ENCODE results near the gene SMIM44. TPM values are rescaled to one million over a fixed set of nuclear protein-coding genes. Genes with fewer than 3 reads are reported as not detected.
"Not testable (repeated sequence)": the region's sequence is repeated elsewhere in the genome, so short reads cannot be mapped to it uniquely, and the experiment has no call there.

SMIM44 gene
- total RNA-seq, 1 donor from 2014 or later, result not detected

GRCh38 chr19:3452171-3452941 is 30.9 kb downstream of the SMIM44 start:
- ATAC-seq (ENCODE audit: poor library complexity) (no peak), DNase-seq (no peak)
- intact Hi-C loops (cut with DNase I), result no loop called here

GRCh38 chr19:3451451-3451866 is 31.8 kb downstream of the SMIM44 start:
- DNase-seq, result no peak
- ATAC-seq (ENCODE audit: poor library complexity), result no peak
- intact Hi-C loops (cut with DNase I), result no loop called here

GRCh38 chr19:3450796-3451411 is 32.3 kb downstream of the SMIM44 start:
- DNase-seq, result peak; percentile 75
- intact Hi-C loops (cut with DNase I), result no loop called here
- ATAC-seq (ENCODE audit: poor library complexity), result peak; percentile 69

- intact Hi-C loops (cut with DNase I), result no loop called here
- ATAC-seq (ENCODE audit: poor library complexity) (no peak), DNase-seq (no peak)
Measured at GRCh38 chr19:3448616-3449334, 34.5 kb downstream of the SMIM44 start.

GRCh38 chr19:3446657-3447056 is 36.6 kb downstream of the SMIM44 start:
- intact Hi-C loops (cut with DNase I); DNase-seq; ATAC-seq (ENCODE audit: poor library complexity): not testable (repeated sequence)

GRCh38 chr19:3444695-3445234 is 38.5 kb downstream of the SMIM44 start:
- intact Hi-C loops (cut with DNase I), result no loop called here
- ATAC-seq (ENCODE audit: poor library complexity), result no peak

GRCh38 chr19:3443840-3444694 is 39.2 kb downstream of the SMIM44 start:
- DNase-seq, result peak; percentile 82
- intact Hi-C loops (cut with DNase I), result no loop called here
- ATAC-seq (ENCODE audit: poor library complexity), result peak; percentile 74

More at GRCh38 chr19:3444695-3445234, 38.5 kb downstream of the SMIM44 start:
- DNase-seq, result no peak

GRCh38 chr19:3442487-3443071 is 40.7 kb downstream of the SMIM44 start:
- no peak for DNase-seq
- intact Hi-C loops (cut with DNase I), result no loop called here
- no peak for ATAC-seq (ENCODE audit: poor library complexity)

GRCh38 chr19:3441986-3442329 is 41.3 kb downstream of the SMIM44 start:
- DNase-seq (no peak), ATAC-seq (ENCODE audit: poor library complexity) (no peak)
- intact Hi-C loops (cut with DNase I), result no loop called here

GRCh38 chr19:3441089-3441985 is 41.9 kb downstream of the SMIM44 start:
- intact Hi-C loops (cut with DNase I), result no loop called here
- DNase-seq, result no peak
- ATAC-seq (ENCODE audit: poor library complexity), result no peak

GRCh38 chr19:3440082-3440481 is 43.2 kb downstream of the SMIM44 start:
- DNase-seq, result peak; percentile 75
- peak; percentile 37 for ATAC-seq (ENCODE audit: poor library complexity)
- intact Hi-C loops (cut with DNase I), result loop anchor here (1.0 kb wide), 1 partner anchor 26 kb away; no protein-coding TSS in a partner anchor

- DNase-seq, result peak; percentile 98
- peak; percentile 96 for ATAC-seq (ENCODE audit: poor library complexity)
- intact Hi-C loops (cut with DNase I), result loop anchor here (5.0 kb wide), 1 partner anchor 108 kb away; no protein-coding TSS in a partner anchor
Measured at GRCh38 chr19:3434630-3435553, 48.3 kb downstream of the SMIM44 start.

GRCh38 chr19:3433805-3434540 is 49.3 kb downstream of the SMIM44 start:
- DNase-seq (no peak), ATAC-seq (ENCODE audit: poor library complexity) (no peak)
- intact Hi-C loops (cut with DNase I), result loop anchor here (5.0 kb wide), 1 partner anchor 107 kb away; no protein-coding TSS in a partner anchor

GRCh38 chr19:3433313-3433712 is 49.9 kb downstream of the SMIM44 start:
- no peak for DNase-seq
- no peak for ATAC-seq (ENCODE audit: poor library complexity)
- intact Hi-C loops (cut with DNase I), result loop anchor here (5.0 kb wide), 1 partner anchor 106 kb away; no protein-coding TSS in a partner anchor
